Chondrocyte (in vitro differentiated cells): Measurements from ENCODE around the gene NHLH1. TPM values are rescaled to one million over a fixed set of nuclear protein-coding genes. Genes with fewer than 3 reads are reported as not detected.
"Not testable (repeated sequence)": the region's sequence is repeated elsewhere in the genome, so short reads cannot be mapped to it uniquely, and the experiment has no call there.

ENCODE experiments used
- DNase-seq: peaks from one replicate; pipeline ENCODE4 v3.0.0; 2021; ENCODE audit warnings: mixed read lengths, low spot score
- H3K27ac Mint-ChIP-seq: one replicate; pipeline ENCODE4 v1.8.0; 2021; ENCODE audit warnings: mild to moderate bottlenecking, moderate library complexity, mixed read lengths; ENCODE audit not compliant: unreplicated experiment
- H3K27me3 Mint-ChIP-seq: 2 replicates; pipeline ENCODE4 v1.8.0; 2021; ENCODE audit warnings: low read depth, mixed read lengths
- H3K36me3 Mint-ChIP-seq: 2 replicates; pipeline ENCODE4 v1.8.0; 2021; ENCODE audit warnings: low read depth, mixed read lengths
- H3K4me1 Mint-ChIP-seq: 2 replicates; pipeline ENCODE4 v1.8.0; 2021; ENCODE audit warnings: low read depth, mild to moderate bottlenecking, mixed read lengths
- H3K4me3 Mint-ChIP-seq: one replicate; pipeline ENCODE4 v1.8.0; 2021; ENCODE audit warnings: mild to moderate bottlenecking, moderate library complexity, mixed read lengths; ENCODE audit not compliant: unreplicated experiment
- H3K9me3 Mint-ChIP-seq: 2 replicates; pipeline ENCODE4 v1.8.0; 2021; ENCODE audit warnings: low read depth, mixed read lengths
- total RNA-seq: library from RNA; stranded (reverse); gene quantifications from 3 replicates; pipeline ENCODE4 v1.2.1, GENCODE V29; 2021
- TF ChIP-seq, protein P1 (sequence below): fragments of 200-600 bp; sonication (generic); IDR thresholded peaks from 2 replicates; pipeline ENCODE4 v1.5.0; 2021; ENCODE audit warnings: antibody characterized with exemption, mild to moderate bottlenecking, moderate library complexity

NHLH1 gene
- total RNA-seq, 1 donor from 2014 or later = 0.17 TPM

DNA sequence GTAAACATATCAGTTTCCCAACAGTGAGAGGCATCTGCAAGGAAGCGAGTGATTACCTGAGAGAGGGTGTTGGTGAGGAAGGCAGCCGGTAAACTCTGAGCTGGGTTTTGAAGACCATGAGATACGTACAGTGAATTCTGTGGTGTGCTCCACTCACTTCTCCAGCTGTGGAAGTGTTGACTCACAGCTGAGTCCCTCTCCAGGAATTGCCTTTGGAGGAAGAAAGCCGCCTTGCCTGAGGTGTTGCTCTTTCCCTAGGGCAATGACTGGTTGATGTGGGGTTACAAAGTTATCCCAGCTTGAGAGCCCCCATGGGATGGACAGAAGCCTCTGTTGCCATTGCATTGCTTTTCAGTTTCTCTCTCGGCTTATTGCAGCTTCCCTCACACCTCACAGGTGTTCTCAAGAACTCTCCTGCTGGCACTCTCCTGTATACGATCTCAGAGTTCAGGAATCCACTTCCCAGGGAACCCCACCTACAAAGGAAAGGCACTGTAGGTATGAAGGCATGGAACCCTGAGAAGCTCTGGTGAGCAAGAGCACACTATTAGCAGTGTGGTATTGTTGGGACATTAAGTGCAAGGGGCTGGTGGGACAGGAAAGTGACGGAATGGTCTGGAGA, 10.8 kb downstream of the NHLH1 start:
- peaks cover 10% of the 10 kb centered on the region for H3K4me1 Mint-ChIP-seq
- no peak for DNase-seq
- no peak overlapping the region for H3K27ac Mint-ChIP-seq
- TF ChIP-seq, protein P1, sequence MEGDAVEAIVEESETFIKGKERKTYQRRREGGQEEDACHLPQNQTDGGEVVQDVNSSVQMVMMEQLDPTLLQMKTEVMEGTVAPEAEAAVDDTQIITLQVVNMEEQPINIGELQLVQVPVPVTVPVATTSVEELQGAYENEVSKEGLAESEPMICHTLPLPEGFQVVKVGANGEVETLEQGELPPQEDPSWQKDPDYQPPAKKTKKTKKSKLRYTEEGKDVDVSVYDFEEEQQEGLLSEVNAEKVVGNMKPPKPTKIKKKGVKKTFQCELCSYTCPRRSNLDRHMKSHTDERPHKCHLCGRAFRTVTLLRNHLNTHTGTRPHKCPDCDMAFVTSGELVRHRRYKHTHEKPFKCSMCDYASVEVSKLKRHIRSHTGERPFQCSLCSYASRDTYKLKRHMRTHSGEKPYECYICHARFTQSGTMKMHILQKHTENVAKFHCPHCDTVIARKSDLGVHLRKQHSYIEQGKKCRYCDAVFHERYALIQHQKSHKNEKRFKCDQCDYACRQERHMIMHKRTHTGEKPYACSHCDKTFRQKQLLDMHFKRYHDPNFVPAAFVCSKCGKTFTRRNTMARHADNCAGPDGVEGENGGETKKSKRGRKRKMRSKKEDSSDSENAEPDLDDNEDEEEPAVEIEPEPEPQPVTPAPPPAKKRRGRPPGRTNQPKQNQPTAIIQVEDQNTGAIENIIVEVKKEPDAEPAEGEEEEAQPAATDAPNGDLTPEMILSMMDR = no peak
- no peak overlapping the region for H3K4me3 Mint-ChIP-seq
- no peaks in the 10 kb centered on the region for H3K36me3 Mint-ChIP-seq
- H3K27me3 Mint-ChIP-seq = peaks cover 17% of the 10 kb centered on the region
- H3K9me3 Mint-ChIP-seq = no peaks in the 10 kb centered on the region

DNA sequence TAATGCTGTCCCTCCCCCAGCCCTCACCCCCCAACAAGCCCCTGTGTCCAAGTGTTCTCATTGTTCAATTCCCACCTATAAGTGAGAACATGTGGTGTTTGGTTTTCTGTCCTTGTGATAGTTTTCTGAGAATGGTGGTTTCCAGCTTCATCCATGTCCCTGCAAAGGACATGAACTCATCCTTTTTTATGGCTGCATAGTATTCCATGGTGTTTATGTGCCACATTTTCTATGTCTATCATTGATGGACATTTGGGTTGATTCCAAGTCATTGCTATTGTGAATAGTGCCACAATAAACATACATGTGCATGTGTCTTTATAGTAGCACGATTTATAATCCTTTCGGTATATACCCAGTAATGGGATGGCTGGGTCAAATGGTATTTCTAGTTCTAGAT, 17.9 kb downstream of the NHLH1 start:
- Mint-ChIP-seq H3K9me3 (peaks cover 18% of the 10 kb centered on the region), H3K27me3 (peaks cover 51% of the 10 kb centered on the region)
- not testable (repeated sequence) for H3K27ac Mint-ChIP-seq, H3K36me3 Mint-ChIP-seq, DNase-seq, H3K4me1 Mint-ChIP-seq, H3K4me3 Mint-ChIP-seq

DNA sequence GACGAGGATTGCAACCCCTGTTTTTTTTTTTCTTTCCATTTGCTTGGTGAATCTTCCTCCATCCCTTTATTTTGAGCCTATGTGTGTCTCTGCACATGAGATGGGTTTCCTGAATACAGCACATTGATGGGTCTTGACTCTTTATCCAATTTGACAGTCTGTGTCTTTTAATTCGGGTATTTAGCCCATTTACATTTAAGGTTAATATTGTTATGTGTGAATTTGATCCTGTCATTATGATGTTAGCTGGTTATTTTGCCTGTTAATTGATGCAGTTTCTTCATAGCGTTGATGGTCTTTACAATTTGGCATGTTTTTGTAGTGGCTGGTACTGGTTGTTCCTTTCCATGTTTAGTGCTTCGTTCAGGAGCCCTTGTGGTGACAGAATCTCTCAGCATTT, 21.5 kb downstream of the NHLH1 start:
- not testable (repeated sequence) for DNase-seq, H3K4me3 Mint-ChIP-seq, H3K36me3 Mint-ChIP-seq, H3K4me1 Mint-ChIP-seq, H3K27ac Mint-ChIP-seq
- Mint-ChIP-seq H3K9me3 (peaks cover 18% of the 10 kb centered on the region), H3K27me3 (peaks cover 58% of the 10 kb centered on the region)

DNA sequence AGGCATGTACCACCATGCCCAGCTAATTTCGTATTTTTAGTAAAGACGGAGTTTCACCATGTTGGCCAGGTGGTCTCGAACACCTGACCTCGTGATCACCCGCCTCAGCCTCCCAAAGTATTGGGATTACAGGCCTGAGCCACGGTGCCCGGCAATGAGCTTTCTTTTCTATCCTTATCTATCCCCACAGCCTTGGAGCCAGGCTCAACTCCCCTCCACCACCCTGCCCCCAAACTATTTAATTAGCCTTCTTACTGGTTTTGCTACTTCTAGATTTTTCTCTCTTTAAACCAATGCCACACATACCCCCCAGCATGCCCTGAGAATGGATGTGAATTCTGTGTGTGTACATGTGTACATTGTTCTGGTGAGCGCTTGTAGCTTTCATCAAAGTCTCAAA, 27.8 kb downstream of the NHLH1 start:
- Mint-ChIP-seq H3K9me3 (no peaks in the 10 kb centered on the region), H3K4me3 (no peak overlapping the region), H3K36me3 (no peaks in the 10 kb centered on the region), H3K27me3 (peaks cover 21% of the 10 kb centered on the region), H3K27ac (no peak overlapping the region), H3K4me1 (no peaks in the 10 kb centered on the region)
- DNase-seq = no peak
- TF ChIP-seq, protein P1 = no peak

DNA sequence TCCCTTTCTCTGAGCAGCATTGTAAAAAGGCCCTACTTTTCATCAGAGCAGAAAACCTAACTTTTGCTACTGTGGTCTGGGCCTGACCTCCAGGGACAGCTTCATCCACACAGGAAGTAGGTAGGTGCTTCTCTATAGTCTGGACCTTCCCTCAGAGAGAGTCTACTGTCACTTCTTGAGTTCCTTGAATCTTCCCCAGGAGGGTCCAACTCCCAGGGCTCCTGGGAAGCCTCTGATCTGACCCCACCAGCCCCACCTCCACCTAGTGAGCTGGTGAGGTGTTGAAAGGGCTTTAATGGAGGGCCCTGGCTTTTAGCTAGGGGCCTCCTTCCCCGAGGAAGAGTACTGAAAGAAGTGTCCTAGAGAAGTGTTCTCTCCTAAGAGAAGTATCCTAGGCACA, 30.8 kb downstream of the NHLH1 start:
- no peaks in the 10 kb centered on the region for H3K9me3 Mint-ChIP-seq
- no peak overlapping the region for H3K4me3 Mint-ChIP-seq
- H3K36me3 Mint-ChIP-seq = no peaks in the 10 kb centered on the region
- H3K27ac Mint-ChIP-seq = no peak overlapping the region
- H3K27me3 Mint-ChIP-seq = peaks cover 6% of the 10 kb centered on the region
- TF ChIP-seq, protein P1 = no peak
- no peak for DNase-seq
- peaks cover 15% of the 10 kb centered on the region for H3K4me1 Mint-ChIP-seq

DNA sequence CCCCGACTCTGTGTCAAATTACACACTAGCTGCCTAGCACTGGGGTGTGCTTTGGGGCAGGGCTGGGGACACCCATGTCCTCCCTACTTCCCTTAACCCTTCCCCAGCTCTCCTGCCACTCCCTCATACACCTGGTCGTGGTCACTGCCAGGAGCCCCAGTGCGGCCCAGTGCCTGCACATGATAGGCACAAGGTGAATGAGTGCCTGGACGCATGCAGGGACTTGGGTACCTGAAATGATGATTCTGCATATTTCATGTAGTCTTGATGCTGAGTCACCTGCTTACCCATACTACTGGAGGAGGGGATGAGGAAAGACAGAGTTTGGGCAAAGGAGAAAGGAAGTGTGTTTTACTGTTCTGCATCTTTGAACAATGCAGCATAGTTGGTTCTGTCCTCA, 32.0 kb downstream of the NHLH1 start:
- Mint-ChIP-seq H3K4me3 (no peak overlapping the region), H3K27ac (no peak overlapping the region), H3K36me3 (no peaks in the 10 kb centered on the region), H3K9me3 (no peaks in the 10 kb centered on the region), H3K4me1 (peaks cover 15% of the 10 kb centered on the region), H3K27me3 (peaks cover 4% of the 10 kb centered on the region)
- TF ChIP-seq, protein P1 = no peak
- DNase-seq = no peak
